Gastroesophageal sphincter (tissue), 3 donors: ENCODE results near the gene KLF7.

ENCODE experiments used
- CTCF ChIP-seq, 4 experiments: fragments of 200-600 bp in 2 of 4; fragments of 450-650 bp in 2 of 4; sonication (generic) in 1 of 4; IDR thresholded peaks; one replicate each; pipeline ENCODE4 v1.5.1; 2017 to 2019; ENCODE audit warnings: antibody characterized with exemption in 4 of 4, mild to moderate bottlenecking in 2 of 4, moderate library complexity in 2 of 4
- POLR2A ChIP-seq, 2 donors: fragments of 450-650 bp; IDR thresholded peaks; one replicate each; pipeline ENCODE4 v1.6.1; 2017; ENCODE audit warnings: antibody characterized with exemption in 2 of 2, mild to moderate bottlenecking in 2 of 2, moderate library complexity in 1 of 2
- POLR2AphosphoS5 ChIP-seq: sonication (generic); formaldehyde crosslinking; IDR thresholded peaks from one replicate; pipeline ENCODE4 v1.6.1; 2017; ENCODE audit warnings: antibody characterized with exemption

GRCh38 chr2:207205173-207205957 lies 39.6 kb upstream of the KLF7 start:
- TF ChIP-seq CTCF (IDR thresholded peaks at IDR 0.05), result no peak
- TF ChIP-seq POLR2A (IDR thresholded peaks at IDR 0.05), result no peak
- TF ChIP-seq POLR2AphosphoS5, result no peak
